Measurements from ENCODE around the gene CHST6.

DNA sequence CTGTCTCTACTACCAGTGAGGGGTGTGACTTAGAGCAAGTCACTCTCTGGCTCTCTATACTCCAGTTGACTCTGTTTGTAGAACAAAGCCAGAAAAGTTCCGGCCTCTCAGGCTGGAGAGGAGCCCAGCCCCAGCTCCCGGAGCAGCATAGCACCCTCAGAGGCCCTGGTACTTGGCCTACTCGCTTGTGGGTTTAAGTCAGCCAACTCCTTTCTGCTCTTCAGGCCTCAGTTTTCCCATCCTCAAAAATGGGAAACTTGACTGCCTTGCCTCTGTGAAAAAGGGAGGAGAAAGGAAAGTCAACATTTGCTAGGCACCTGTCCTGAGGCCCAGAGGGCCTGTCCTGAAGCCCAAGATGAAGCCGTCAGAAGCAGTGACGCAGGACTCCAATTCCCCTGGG is 1.1 kb downstream of the CHST6 start:
- TF ChIP-seq, protein P1, sequence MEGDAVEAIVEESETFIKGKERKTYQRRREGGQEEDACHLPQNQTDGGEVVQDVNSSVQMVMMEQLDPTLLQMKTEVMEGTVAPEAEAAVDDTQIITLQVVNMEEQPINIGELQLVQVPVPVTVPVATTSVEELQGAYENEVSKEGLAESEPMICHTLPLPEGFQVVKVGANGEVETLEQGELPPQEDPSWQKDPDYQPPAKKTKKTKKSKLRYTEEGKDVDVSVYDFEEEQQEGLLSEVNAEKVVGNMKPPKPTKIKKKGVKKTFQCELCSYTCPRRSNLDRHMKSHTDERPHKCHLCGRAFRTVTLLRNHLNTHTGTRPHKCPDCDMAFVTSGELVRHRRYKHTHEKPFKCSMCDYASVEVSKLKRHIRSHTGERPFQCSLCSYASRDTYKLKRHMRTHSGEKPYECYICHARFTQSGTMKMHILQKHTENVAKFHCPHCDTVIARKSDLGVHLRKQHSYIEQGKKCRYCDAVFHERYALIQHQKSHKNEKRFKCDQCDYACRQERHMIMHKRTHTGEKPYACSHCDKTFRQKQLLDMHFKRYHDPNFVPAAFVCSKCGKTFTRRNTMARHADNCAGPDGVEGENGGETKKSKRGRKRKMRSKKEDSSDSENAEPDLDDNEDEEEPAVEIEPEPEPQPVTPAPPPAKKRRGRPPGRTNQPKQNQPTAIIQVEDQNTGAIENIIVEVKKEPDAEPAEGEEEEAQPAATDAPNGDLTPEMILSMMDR (conservative IDR thresholded peaks at IDR 0.05 in 1 of 2, IDR thresholded peaks at IDR 0.05 in 1 of 2; ENCODE audit: extremely low read depth in 1 of 2, insufficient read depth in 1 of 2, low read depth in 1 of 2, low read length in 2 of 2): no peak
- no peak for TF ChIP-seq EZH2 (IDR thresholded peaks at IDR 0.05; ENCODE audit: borderline replicate concordance, low read length)
